Peyer's patch (tissue), 4 donors: ENCODE results near the gene DMAP1.

ENCODE experiments used
- CTCF ChIP-seq, 6 experiments: fragments of 450-650 bp in 4 of 6; fragments of 200-600 bp in 2 of 6; sonication (generic) in 1 of 6; IDR thresholded peaks; one replicate each; pipeline ENCODE4 v1.5.1; 2017 to 2019; ENCODE audit warnings: antibody characterized with exemption in 6 of 6, mild to moderate bottlenecking in 3 of 6, moderate library complexity in 1 of 6
- POLR2A ChIP-seq, 2 donors: fragments of 450-650 bp; IDR thresholded peaks; one replicate each; pipeline ENCODE4 v1.5.1; 2017; ENCODE audit warnings: antibody characterized with exemption in 2 of 2, mild to moderate bottlenecking in 2 of 2, moderate library complexity in 2 of 2

GRCh38 chr1:44220001-44220751, 6.9 kb downstream of the DMAP1 start:
- TF ChIP-seq POLR2A (IDR thresholded peaks at IDR 0.05) (no peak), CTCF (IDR thresholded peaks at IDR 0.05) (no peak)
